ENCODE data around the gene URB1.

The URB1 gene

DNA sequence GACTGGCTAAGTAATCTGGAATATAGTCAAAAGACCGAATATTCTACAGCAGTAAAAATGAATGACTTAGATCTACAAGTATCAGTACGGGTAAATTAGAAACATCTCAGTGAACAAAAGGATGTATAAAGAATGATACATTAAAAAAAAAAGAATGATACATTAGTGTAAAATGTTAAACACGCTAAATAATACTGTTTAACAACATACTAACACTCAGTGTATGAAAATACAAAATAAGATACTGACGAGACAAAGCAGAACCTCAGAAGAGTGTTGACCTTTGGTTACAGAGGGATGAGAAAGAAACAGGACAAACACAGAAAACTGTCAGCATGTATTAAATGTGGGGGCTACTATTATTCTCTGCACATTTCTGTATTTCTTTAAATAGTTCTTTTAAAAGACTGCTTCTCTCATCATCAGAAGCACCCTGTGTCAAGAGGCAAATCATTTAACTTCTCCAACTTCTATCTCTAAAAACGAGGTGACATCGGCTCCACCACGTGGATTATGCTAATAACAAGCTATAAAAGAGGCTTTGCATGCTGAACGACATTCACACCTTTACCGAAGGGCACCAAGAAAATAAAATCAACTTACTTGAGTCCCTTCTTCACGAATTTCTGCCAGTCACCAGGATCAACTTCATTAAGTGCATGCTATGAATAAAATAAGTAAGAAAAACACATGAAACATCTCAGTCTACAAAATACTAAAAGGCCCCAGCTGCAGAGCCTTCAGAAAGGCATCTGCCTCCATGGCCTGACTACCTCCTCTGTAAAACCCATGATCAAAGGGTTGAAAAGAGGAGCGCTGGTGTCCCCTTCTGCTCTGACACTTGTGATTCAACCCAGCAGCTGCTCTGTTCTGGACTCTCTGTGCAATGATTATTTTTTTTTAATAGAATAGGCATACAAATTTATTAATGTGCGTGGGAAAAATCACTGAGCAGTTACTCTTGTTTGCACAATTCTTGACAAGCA lies 51.7 kb downstream of the URB1 start:
- no peak for DNase-seq

GRCh38 chr21:32338209-32338921 lies 54.4 kb downstream of the URB1 start:
- DNase-seq, result no peak

DNA sequence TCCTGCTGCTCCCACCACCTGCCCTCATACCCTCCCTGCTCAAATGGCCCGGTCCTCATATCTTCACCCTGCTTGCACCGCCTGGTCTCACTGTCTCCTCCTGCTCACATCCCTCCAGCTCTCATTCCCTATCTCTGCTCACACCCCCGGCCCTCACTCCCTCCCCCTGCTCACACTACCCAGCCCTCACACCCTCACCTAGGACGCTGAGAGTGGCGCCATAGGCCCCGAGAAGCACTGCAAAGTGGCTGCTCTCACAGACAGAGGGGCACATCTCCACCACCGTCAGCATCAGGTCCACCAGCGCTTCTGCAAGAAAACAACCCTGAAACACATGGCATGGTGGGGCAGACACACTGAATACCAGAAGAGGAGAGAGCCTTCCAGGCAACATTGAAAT lies 55.6 kb downstream of the URB1 start:
- DNase-seq, result no peak

- DNase-seq, result no peak
Observed at GRCh38 chr21:32336711-32337110, 56.1 kb downstream of the URB1 start.

DNA sequence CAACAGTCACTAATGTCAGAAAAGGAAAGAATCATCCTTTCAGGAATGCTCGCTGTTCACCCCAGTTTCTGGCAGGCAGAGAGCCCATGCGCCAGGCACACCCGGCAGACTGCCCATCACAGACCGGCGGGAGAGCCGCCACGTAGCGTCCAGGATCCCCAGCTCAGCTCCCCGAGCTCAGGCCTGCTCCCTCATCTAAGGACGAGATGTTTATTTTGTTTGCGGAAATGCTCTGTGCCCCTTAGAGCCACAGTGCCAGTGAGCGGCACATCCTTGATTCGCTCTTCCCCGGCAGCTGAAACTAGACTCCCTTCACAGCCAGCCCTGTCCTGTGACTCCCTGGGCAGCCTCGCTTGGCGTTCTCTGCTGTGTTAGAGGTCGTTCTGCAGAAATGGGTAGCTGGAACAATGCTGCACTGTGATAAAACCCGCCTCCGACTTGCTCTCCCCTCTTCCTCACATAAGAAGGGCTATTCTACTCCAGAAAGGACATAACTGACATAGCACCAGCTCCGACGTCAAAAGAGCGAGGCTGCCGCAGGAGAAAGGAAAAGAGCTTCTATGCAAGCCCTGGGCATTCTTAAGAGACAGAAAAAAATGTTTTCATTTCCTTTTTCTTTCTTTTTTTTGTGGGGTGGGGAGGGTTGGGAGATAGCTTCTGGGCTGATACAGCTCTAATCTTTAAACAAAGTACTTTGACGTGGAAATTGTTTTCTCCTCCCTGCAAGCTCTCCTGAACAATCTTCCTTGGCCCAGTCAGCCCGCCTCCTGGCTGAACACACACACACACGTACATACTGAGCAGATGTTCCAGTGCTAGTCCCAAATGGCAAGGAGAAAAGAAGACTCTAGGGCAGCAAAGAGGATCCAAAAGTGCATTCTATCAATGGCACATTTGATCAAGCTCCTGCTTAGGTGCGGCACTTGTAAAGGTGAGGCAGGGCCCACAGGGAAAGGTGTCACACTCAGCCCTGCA lies 56.9 kb downstream of the URB1 start:
- DNase-seq, result no peak

DNA sequence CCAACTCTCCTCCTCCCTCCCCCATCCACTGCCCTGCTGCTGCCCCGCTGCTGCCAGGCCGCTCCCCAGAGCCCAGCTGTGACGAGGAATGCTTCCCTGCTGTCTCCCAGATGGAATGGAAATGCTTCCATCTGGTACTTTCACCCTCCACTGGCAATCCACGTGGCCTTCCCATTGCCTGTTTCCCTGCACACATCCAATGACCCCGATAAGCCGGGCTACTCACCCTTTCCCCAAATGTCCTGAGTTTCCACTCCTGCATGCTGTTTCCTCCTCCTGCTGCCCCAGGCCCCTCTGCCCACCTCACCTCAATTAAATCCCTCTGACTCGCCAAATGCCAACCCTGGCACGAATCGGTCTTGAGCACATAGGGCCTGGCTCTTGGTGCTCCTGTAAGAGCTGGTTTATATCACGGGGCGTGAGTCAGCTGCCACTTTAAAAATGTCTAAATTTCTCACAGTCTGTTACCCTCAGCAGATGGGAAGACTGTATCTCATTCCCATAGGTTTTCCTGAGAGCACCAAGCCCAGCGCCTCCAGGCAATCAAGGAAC lies 57.8 kb downstream of the URB1 start:
- DNase-seq, result no peak

DNA sequence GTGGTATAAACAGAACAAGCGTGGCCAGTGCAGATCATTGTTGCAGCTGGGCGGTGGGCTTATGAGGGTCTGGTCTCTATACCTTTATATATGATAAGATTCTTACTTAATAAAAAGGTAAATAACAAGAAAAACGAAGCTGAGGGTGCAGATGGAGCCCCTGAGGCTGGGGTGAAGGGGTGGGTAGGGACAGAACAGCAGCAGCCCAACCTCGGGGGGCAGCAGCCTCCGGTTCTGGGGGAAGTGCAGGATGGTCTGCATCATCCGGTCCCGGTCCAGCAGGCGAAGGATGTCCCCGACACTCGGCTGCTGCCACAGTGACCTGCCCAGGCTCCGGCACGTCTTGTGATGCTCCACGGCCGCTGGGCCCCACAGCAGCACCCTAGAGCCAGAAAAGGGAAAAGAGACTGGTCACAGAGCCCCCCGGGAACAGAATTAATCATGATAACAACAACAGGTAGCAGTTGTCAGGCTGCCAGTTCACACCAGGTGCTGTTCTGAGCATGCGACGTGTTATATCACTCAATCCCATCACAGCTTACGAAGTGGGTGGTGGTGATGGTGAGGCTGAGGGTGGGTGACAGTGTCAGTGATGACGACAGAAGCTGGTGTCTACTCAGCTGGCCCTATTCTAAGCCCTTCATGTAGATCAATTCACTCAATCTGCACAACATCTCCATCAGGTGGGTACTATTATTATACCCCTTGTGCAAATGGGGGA lies 58.7 kb downstream of the URB1 start:
- DNase-seq, result no peak

DNA sequence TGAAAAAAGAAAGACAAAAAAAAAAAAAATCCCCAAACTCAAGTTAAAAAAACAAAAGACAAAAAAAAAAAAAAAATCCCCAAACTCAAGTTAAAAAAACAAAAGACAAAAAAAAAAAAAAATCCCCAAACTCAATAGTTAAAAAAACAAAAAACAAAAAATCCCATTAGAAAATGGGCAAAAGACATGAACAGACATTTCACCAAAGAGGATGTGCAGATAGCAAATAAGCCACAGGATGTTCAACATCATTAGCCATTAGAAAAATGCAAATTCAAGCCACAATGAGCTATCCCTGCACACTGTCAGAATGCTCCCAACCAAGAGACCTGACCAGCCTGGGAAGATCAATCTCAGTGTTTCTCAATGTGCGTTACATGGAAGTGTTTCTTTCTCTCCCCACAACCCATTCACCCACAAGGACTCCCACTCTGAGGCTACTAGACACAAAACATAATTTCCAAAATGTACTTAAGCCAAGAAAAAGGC lies 60.3 kb downstream of the URB1 start:
- DNase-seq, result no peak

GRCh38 chr21:32331444-32332305 lies 61.1 kb downstream of the URB1 start:
- no peak for DNase-seq

DNA sequence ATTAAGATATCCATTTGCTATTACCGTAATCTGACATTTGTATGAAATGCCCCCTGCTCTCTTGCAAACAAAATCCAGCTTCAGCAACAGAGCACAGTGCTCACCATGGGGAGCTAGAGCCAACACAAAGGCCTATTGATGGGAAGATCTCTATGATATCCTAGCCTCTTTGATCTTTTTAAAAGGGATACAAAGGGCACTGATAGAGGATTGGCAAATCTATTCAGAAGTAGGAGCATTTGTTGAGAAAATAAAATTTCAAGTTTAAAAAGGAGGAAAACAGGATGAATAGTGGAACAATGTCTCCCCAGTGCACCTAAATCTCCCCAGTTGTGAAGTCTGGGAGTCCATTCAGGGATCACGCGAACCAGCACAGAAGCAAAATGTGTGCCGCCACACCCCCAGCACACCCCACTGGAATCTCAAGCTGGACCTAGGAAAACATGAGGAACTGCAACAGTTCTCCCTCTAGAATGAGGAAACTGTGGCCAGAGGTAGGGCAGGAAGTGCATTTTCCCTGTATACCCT lies 62.0 kb downstream of the URB1 start:
- DNase-seq, result no peak

- no peak for DNase-seq
Observed at GRCh38 chr21:32329776-32330175, 63.0 kb downstream of the URB1 start.

GRCh38 chr21:32329331-32329730 lies 63.5 kb downstream of the URB1 start:
- no peak for DNase-seq

GRCh38 chr21:32328595-32328994 lies 64.2 kb downstream of the URB1 start:
- DNase-seq, result no peak

GRCh38 chr21:32325706-32326105 lies 67.1 kb downstream of the URB1 start:
- DNase-seq, result no peak

DNA sequence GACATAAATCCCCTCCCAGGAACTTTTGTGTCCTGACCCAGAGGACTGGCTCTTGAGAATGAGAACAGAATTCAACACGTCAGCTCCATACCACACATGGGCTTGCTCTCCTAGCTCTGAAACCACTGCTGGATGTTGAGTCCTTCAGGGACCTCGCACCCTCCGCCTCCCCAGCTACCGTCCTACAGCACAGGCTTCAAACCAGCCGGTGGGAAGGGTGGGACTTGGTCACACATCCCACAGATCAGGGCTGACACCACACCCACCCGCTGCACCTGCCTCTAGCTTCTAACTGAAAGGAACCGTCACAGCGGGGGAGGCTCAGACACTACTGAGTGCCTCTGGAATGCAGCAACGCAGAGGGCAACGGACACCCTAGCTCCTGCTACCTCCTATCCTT lies 70.1 kb downstream of the URB1 start:
- no peak for DNase-seq

- DNase-seq, result no peak
Observed at GRCh38 chr21:32322103-32322502, 70.7 kb downstream of the URB1 start.

GRCh38 chr21:32321480-32321879 lies 71.3 kb downstream of the URB1 start:
- no peak for DNase-seq

DNA sequence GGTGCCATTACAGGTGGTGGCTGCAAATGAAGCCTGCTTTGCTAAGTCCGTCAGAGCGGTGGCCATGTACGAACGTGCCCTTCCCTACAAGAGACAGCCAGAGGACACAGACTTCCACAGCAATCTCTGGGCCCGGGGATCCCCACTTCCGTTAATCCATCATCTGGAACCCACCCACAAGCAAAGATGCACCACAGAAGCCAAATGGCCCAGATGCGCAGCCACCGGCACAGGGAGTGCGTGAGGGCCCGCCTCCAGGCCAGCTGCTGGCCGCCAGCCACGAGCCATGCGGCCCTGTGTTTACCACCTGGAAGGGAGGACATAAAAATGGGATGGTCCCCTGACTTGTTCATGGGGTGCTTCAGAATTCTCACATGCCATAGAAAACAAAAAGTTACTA lies 72.1 kb downstream of the URB1 start:
- DNase-seq, result no peak

DNA sequence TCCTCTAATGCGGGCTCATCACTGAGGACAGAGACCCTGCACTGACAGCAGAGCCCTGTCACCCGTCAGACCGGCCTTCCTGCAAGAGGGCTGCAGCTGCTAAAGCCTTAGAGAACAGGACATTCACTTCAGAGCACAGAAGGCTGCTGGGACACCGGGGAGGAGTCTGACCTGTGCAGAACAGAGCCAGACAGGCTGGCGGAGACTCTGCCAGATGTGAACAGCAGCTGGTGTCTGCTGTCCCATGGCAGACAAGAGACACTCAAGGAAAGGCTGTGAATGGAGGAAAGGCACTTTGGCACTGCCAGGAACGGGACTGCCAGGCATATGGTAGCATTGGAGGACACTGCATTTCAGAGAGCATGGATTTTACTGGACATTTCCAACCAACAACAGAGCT lies 72.8 kb downstream of the URB1 start:
- DNase-seq, result no peak

DNA sequence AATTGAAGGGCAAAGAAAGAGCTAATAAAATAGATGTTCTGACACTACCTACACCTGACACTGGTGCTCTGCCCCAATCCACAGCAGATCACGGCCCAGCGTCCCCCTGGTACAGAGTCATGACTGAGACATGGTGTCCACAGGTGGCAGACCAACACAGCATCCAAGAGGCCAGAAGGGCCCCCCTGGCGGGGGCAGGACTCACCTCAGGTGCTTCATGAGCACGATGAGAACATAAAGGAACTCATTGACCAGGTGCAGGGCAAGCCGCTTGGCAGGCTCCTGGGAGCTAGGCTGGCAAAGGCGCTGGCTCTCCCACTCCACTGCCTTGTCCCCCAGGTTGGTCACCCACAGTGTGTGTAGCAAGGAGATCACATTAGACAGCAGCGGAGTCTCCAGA lies 73.8 kb downstream of the URB1 start:
- no peak for DNase-seq

DNA sequence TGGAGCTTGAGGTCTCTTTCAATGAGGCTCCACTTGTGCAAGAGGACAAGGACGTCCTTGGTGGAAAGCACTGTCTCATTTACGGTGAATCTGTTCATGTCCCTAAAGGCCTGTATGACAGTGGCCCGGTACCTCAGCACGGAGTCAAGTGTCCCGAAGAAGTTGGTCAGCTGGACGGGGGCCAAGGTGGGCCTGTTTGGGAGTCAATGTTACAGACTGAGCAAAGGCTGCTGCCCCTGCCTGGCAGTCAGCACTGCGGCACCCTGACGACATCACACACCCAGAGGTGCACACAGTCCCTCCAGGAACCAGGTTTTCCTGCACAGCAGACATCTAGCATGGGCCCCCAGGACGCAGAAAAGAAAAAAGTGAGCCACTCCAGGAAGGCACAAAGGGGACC lies 75.1 kb downstream of the URB1 start:
- DNase-seq, result no peak
